SK-N-MC (cell line): ENCODE data around the gene LRP8.

Source experiments
- EZH2 ChIP-seq: fragments of 200-600 bp; sonication (generic); IDR thresholded peaks from one replicate; pipeline ENCODE4 v1.6.1; 2017; ENCODE audit warnings: antibody characterized with exemption
- FOXP2 ChIP-seq: optimal IDR thresholded peaks from 2 replicates; pipeline ENCODE3; 2011; ENCODE audit warnings: mild to moderate bottlenecking, moderate library complexity; ENCODE audit not compliant: insufficient read depth; ENCODE audit errors: extremely low read length, control extremely low read depth
- POLR2AphosphoS5 ChIP-seq: IDR thresholded peaks from 2 replicates; pipeline ENCODE4 v1.6.1; 2012; ENCODE audit warnings: mild to moderate bottlenecking, low read depth, low read length, borderline replicate concordance

DNA sequence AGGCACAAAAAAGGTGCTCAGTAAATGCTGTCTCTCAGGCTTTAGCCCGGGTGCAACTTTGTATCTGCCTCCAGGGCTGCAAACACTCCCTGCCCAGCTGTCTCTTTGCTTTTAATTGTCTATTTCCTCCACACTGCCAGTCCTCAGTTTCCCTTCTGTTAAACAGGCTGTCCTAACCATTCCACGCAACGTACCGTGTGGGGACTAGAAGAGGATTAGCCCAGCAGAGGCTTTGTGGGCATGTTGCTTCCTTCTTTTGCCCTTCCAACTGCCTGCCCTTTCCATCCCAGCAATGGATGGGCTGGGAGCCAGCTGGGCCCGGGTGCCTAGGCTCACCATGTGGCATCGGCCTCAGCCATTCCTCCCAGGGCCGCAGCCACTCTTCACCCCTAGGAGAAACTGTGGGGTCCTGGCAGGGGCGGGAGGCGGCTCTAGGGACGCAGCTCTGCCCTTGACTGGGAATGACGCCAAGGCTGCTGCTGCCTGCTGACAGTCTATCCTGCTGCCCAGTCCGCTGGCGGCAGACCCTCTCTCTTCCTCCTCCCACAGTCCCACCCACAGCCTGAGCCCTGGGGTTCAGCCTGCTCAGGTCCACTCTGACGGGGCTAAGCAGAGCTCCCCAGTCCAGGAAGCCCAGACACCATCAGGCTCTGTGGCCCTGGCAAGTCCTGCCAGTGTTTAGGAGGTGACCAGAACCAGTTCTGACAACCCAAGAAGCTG, 40.6 kb upstream of the LRP8 start:
- TF ChIP-seq EZH2 = no peak
- no peak for TF ChIP-seq POLR2AphosphoS5
- TF ChIP-seq FOXP2 = no peak
